Measurements from ENCODE around the gene CAMK4. TPM values are rescaled to one million over a fixed set of nuclear protein-coding genes. Genes with fewer than 3 reads are reported as not detected.

Gene CAMK4
- total and polyA plus RNA-seq, 2 of the 8 experiments (the other 6 are each of a cell fraction or from before 2014, with no cell fraction given) = 1.8 to 8.3 TPM

- TF ChIP-seq, protein P1, sequence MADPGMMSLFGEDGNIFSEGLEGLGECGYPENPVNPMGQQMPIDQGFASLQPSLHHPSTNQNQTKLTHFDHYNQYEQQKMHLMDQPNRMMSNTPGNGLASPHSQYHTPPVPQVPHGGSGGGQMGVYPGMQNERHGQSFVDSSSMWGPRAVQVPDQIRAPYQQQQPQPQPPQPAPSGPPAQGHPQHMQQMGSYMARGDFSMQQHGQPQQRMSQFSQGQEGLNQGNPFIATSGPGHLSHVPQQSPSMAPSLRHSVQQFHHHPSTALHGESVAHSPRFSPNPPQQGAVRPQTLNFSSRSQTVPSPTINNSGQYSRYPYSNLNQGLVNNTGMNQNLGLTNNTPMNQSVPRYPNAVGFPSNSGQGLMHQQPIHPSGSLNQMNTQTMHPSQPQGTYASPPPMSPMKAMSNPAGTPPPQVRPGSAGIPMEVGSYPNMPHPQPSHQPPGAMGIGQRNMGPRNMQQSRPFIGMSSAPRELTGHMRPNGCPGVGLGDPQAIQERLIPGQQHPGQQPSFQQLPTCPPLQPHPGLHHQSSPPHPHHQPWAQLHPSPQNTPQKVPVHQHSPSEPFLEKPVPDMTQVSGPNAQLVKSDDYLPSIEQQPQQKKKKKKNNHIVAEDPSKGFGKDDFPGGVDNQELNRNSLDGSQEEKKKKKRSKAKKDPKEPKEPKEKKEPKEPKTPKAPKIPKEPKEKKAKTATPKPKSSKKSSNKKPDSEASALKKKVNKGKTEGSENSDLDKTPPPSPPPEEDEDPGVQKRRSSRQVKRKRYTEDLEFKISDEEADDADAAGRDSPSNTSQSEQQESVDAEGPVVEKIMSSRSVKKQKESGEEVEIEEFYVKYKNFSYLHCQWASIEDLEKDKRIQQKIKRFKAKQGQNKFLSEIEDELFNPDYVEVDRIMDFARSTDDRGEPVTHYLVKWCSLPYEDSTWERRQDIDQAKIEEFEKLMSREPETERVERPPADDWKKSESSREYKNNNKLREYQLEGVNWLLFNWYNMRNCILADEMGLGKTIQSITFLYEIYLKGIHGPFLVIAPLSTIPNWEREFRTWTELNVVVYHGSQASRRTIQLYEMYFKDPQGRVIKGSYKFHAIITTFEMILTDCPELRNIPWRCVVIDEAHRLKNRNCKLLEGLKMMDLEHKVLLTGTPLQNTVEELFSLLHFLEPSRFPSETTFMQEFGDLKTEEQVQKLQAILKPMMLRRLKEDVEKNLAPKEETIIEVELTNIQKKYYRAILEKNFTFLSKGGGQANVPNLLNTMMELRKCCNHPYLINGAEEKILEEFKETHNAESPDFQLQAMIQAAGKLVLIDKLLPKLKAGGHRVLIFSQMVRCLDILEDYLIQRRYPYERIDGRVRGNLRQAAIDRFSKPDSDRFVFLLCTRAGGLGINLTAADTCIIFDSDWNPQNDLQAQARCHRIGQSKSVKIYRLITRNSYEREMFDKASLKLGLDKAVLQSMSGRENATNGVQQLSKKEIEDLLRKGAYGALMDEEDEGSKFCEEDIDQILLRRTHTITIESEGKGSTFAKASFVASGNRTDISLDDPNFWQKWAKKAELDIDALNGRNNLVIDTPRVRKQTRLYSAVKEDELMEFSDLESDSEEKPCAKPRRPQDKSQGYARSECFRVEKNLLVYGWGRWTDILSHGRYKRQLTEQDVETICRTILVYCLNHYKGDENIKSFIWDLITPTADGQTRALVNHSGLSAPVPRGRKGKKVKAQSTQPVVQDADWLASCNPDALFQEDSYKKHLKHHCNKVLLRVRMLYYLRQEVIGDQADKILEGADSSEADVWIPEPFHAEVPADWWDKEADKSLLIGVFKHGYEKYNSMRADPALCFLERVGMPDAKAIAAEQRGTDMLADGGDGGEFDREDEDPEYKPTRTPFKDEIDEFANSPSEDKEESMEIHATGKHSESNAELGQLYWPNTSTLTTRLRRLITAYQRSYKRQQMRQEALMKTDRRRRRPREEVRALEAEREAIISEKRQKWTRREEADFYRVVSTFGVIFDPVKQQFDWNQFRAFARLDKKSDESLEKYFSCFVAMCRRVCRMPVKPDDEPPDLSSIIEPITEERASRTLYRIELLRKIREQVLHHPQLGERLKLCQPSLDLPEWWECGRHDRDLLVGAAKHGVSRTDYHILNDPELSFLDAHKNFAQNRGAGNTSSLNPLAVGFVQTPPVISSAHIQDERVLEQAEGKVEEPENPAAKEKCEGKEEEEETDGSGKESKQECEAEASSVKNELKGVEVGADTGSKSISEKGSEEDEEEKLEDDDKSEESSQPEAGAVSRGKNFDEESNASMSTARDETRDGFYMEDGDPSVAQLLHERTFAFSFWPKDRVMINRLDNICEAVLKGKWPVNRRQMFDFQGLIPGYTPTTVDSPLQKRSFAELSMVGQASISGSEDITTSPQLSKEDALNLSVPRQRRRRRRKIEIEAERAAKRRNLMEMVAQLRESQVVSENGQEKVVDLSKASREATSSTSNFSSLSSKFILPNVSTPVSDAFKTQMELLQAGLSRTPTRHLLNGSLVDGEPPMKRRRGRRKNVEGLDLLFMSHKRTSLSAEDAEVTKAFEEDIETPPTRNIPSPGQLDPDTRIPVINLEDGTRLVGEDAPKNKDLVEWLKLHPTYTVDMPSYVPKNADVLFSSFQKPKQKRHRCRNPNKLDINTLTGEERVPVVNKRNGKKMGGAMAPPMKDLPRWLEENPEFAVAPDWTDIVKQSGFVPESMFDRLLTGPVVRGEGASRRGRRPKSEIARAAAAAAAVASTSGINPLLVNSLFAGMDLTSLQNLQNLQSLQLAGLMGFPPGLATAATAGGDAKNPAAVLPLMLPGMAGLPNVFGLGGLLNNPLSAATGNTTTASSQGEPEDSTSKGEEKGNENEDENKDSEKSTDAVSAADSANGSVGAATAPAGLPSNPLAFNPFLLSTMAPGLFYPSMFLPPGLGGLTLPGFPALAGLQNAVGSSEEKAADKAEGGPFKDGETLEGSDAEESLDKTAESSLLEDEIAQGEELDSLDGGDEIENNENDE (IDR thresholded peaks at IDR 0.05; ENCODE audit: insufficient replicate concordance, low read length) = no peak
- no peak for TF ChIP-seq RNF2 (IDR thresholded peaks at IDR 0.05; ENCODE audit: borderline replicate concordance, low read depth, low read length, missing control alignments, poor library complexity, severe bottlenecking)
- TF ChIP-seq EGR1 (IDR thresholded peaks at IDR 0.05; ENCODE audit: borderline replicate concordance, low read depth, low read length) = no peak
- TF ChIP-seq CBX8 (IDR thresholded peaks at IDR 0.05; ENCODE audit: borderline replicate concordance, low read depth, low read length) = no peak
- no peak for TF ChIP-seq CHD2 (IDR thresholded peaks at IDR 0.05; ENCODE audit: low read length)
These were observed 75.7 kb downstream of the CAMK4 start (continued) for GRCh38 chr5:111299831-111300432.

Measured in H1 (cell line).